SK-N-DZ (cell line): ENCODE measurements around the gene RRAD. TPM values are rescaled to one million over a fixed set of nuclear protein-coding genes. Genes with fewer than 3 reads are reported as not detected.
"Not testable (repeated sequence)": the region's sequence is repeated elsewhere in the genome, so short reads cannot be mapped to it uniquely, and the experiment has no call there.

Experiments
- DNase-seq: peaks from one replicate; pipeline ENCODE4 v3.0.0-alpha.2; 2015; ENCODE audit warnings: low spot score
- polyA plus RNA-seq, 2 experiments: library from polyadenylated mRNA; depleted of rRNA; stranded (reverse); fragments of >200 nt; gene quantifications; 2 replicates each; pipeline ENCODE4 v1.2.3, GENCODE V29; 2014

RRAD gene
- polyA plus RNA-seq (2014; cell fraction: cytosol; rRNA removed) = 0.12 TPM in 1 of 2 replicates, not detected in the other
- 0.26 TPM in 1 of 2 replicates, not detected in the other for polyA plus RNA-seq (2014; cell fraction: nucleus; rRNA removed)

- DNase-seq = no peak
These were observed at the start of gene RRAD for GRCh38 chr16:66925322-66925840. TSS of gene RRAD (minus strand) at chr16:66925535. CDS start at chr16:66925179, 356 bp downstream.

GRCh38 chr16:66974932-66975246, 49.6 kb upstream of the RRAD start:
- DNase-seq = not testable (repeated sequence)

- DNase-seq = not testable (repeated sequence)
These were observed 49.0 kb upstream of the RRAD start for GRCh38 chr16:66974156-66974931.

- no peak for DNase-seq
These were observed 48.4 kb upstream of the RRAD start for GRCh38 chr16:66973716-66974115.

- DNase-seq = no peak
These were observed 47.6 kb upstream of the RRAD start for GRCh38 chr16:66972983-66973382.

GRCh38 chr16:66970775-66971720, 45.7 kb upstream of the RRAD start:
- DNase-seq = no peak

- no peak for DNase-seq
These were observed 43.5 kb upstream of the RRAD start for GRCh38 chr16:66968847-66969246.

- no peak for DNase-seq
These were observed 38.7 kb upstream of the RRAD start for GRCh38 chr16:66964049-66964448.

- DNase-seq = no peak
These were observed 36.6 kb upstream of the RRAD start for GRCh38 chr16:66961914-66962313.

- DNase-seq = peak; percentile 86
These were observed 35.9 kb upstream of the RRAD start, which contains the start of gene CES3 for GRCh38 chr16:66961065-66961744. TSS of gene CES3 (plus strand) at chr16:66961266. CDS start at chr16:66961308, 42 bp downstream.

GRCh38 chr16:66960270-66960669, 34.9 kb upstream of the RRAD start:
- DNase-seq = no peak

- DNase-seq = no peak
These were observed 34.4 kb upstream of the RRAD start for GRCh38 chr16:66959704-66960161.

GRCh38 chr16:66958857-66959703, 33.7 kb upstream of the RRAD start:
- DNase-seq = no peak

- not testable (repeated sequence) for DNase-seq
These were observed 30.8 kb upstream of the RRAD start for GRCh38 chr16:66956154-66956457.

GRCh38 chr16:66955363-66956153, 30.2 kb upstream of the RRAD start:
- not testable (repeated sequence) for DNase-seq

GRCh38 chr16:66954097-66954659, 28.8 kb upstream of the RRAD start:
- peak; percentile 80 for DNase-seq

GRCh38 chr16:66953462-66954096, 28.2 kb upstream of the RRAD start:
- DNase-seq = no peak

GRCh38 chr16:66952430-66953110, 27.2 kb upstream of the RRAD start:
- no peak for DNase-seq
